PC-9 (cell line): Measurements from ENCODE around the gene GPR63.

Experiments
- CTCF ChIP-seq: fragments of 200-600 bp; sonication (generic); conservative IDR thresholded peaks from 2 replicates; pipeline ENCODE4 v1.6.1; 2017; ENCODE audit warnings: mixed run types, antibody characterized with exemption, mild to moderate bottlenecking, moderate library complexity
- EZH2 ChIP-seq: fragments of 200-600 bp; sonication (generic); IDR thresholded peaks from 2 replicates; pipeline ENCODE4 v1.8.0; 2017; ENCODE audit warnings: antibody characterized with exemption, low read depth

GRCh38 chr6:96865055-96865405, 27.8 kb upstream of the GPR63 start:
- TF ChIP-seq CTCF: no peak
- TF ChIP-seq EZH2: no peak
